SK-N-MC (cell line): ENCODE data around the gene SOCS1.

Source experiments
- EZH2 ChIP-seq: fragments of 200-600 bp; sonication (generic); IDR thresholded peaks from one replicate; pipeline ENCODE4 v1.6.1; 2017; ENCODE audit warnings: antibody characterized with exemption
- POLR2AphosphoS5 ChIP-seq: IDR thresholded peaks from 2 replicates; pipeline ENCODE4 v1.6.1; 2012; ENCODE audit warnings: mild to moderate bottlenecking, low read depth, low read length, borderline replicate concordance

DNA sequence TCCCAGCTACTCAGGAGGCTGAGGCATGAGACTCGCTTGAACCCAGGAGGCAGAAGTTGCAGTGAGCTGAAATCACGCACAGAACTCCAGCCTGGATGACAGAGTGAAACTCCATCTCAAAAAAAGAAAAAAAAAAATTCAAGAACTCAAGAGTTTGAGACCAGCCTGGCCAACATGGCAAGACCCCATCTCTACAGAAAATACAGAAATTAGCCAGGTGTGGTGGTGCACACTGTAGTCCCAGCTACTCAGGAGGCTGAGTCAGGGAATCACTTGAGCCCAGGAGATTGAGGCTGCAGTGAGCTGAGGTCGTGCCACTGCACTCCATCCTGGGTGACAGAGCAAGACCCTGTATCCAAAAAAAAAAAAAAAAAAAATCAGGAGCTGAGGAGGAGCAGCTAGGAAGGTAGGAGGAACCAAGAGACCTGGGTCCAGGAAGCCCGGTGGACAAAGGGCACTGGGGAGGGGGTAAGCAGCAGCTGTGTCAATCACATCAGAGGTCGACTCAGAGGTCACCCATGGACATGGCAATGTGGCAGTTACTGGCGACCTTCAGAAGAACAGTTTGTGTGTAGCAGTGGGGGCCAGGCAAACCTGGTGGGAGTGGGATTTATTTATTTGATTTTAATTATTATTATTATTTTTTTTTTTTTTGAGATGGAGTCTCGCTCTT lies 36.2 kb upstream of the SOCS1 start:
- TF ChIP-seq EZH2 (no peak), POLR2AphosphoS5 (no peak)
